ENCODE data around the gene PLCB2. TPM values are rescaled to one million over a fixed set of nuclear protein-coding genes. Genes with fewer than 3 reads are reported as not detected.

PLCB2 gene
- polyA plus RNA-seq, 1 donor from 2014 or later, result 7.4 TPM

DNA sequence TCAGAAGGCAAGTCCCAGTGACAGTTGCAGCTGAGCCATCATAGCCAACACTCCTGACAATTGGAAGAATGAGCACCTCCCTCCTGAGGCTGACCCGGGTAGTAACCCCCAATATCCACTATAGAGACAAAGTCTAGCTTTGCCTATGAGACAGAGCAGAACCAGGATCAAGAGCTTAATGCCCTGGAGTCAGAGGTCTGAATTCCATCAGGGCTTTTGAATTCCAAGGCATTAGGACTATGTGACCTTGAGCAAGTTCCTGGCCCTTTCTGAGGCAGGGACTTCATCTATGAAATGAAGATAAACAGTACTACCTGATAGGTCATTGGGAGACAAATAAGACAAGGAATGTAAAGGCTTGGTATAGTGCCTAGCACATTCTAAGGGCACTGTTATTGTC, 12.7 kb upstream of the PLCB2 start:
- no peak for TF ChIP-seq RAD21 (conservative IDR thresholded peaks at IDR 0.05)
- no peak for TF ChIP-seq EZH2 (IDR thresholded peaks at IDR 0.05; ENCODE audit: borderline replicate concordance, insufficient read depth, low read length, poor library complexity, severe bottlenecking)
- TF ChIP-seq SMC3 (conservative IDR thresholded peaks at IDR 0.05; ENCODE audit: poor library complexity), result no peak
- TF ChIP-seq, protein P1, sequence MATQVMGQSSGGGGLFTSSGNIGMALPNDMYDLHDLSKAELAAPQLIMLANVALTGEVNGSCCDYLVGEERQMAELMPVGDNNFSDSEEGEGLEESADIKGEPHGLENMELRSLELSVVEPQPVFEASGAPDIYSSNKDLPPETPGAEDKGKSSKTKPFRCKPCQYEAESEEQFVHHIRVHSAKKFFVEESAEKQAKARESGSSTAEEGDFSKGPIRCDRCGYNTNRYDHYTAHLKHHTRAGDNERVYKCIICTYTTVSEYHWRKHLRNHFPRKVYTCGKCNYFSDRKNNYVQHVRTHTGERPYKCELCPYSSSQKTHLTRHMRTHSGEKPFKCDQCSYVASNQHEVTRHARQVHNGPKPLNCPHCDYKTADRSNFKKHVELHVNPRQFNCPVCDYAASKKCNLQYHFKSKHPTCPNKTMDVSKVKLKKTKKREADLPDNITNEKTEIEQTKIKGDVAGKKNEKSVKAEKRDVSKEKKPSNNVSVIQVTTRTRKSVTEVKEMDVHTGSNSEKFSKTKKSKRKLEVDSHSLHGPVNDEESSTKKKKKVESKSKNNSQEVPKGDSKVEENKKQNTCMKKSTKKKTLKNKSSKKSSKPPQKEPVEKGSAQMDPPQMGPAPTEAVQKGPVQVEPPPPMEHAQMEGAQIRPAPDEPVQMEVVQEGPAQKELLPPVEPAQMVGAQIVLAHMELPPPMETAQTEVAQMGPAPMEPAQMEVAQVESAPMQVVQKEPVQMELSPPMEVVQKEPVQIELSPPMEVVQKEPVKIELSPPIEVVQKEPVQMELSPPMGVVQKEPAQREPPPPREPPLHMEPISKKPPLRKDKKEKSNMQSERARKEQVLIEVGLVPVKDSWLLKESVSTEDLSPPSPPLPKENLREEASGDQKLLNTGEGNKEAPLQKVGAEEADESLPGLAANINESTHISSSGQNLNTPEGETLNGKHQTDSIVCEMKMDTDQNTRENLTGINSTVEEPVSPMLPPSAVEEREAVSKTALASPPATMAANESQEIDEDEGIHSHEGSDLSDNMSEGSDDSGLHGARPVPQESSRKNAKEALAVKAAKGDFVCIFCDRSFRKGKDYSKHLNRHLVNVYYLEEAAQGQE (IDR thresholded peaks at IDR 0.05; ENCODE audit: borderline replicate concordance), result no peak
- TF ChIP-seq MXI1 (conservative IDR thresholded peaks at IDR 0.05; ENCODE audit: poor library complexity, severe bottlenecking), result no peak
- no peak for TF ChIP-seq TAF1 (IDR thresholded peaks at IDR 0.05; ENCODE audit: low read depth)
- TF ChIP-seq, protein P2, sequence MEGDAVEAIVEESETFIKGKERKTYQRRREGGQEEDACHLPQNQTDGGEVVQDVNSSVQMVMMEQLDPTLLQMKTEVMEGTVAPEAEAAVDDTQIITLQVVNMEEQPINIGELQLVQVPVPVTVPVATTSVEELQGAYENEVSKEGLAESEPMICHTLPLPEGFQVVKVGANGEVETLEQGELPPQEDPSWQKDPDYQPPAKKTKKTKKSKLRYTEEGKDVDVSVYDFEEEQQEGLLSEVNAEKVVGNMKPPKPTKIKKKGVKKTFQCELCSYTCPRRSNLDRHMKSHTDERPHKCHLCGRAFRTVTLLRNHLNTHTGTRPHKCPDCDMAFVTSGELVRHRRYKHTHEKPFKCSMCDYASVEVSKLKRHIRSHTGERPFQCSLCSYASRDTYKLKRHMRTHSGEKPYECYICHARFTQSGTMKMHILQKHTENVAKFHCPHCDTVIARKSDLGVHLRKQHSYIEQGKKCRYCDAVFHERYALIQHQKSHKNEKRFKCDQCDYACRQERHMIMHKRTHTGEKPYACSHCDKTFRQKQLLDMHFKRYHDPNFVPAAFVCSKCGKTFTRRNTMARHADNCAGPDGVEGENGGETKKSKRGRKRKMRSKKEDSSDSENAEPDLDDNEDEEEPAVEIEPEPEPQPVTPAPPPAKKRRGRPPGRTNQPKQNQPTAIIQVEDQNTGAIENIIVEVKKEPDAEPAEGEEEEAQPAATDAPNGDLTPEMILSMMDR (IDR thresholded peaks at IDR 0.05; ENCODE audit: poor library complexity, severe bottlenecking), result no peak
- no peak for TF ChIP-seq EP300 (conservative IDR thresholded peaks at IDR 0.05; ENCODE audit: poor library complexity, severe bottlenecking)
- no peak for TF ChIP-seq POLR2AphosphoS5 (IDR thresholded peaks at IDR 0.05)
- no peaks in the 10 kb centered on the region for H3K9me3 ChIP-seq (ENCODE audit: low read length)
- H3K27me3 ChIP-seq (ENCODE audit: insufficient read depth, low read depth, low read length), result no peaks in the 10 kb centered on the region
- H3F3A ChIP-seq (ENCODE audit: insufficient read depth, low read length, poor library complexity, severe bottlenecking), result no peaks in the 10 kb centered on the region
- no peaks in the 10 kb centered on the region for H3K9me2 ChIP-seq (ENCODE audit: insufficient read depth, low read length)
- no peak overlapping the region for H3K9ac ChIP-seq (ENCODE audit: low read length)
- peaks cover 6% of the 10 kb centered on the region for H3K79me2 ChIP-seq (replicated peaks; ENCODE audit: insufficient read depth, low read length)
- peak overlapping the region; percentile 21 for H3K27ac ChIP-seq (ENCODE audit: low read length)
- no peaks in the 10 kb centered on the region for H3K36me3 ChIP-seq (ENCODE audit: insufficient read depth, low read length)
- no peaks in the 10 kb centered on the region for H4K20me1 ChIP-seq (ENCODE audit: insufficient read depth)
- no peak overlapping the region for H3K4me2 ChIP-seq (ENCODE audit: low read length)
- H3K4me3 ChIP-seq (ENCODE audit: low read length), result no peak overlapping the region
- H2AFZ ChIP-seq (ENCODE audit: low read depth, low read length), result no peak overlapping the region

DNA sequence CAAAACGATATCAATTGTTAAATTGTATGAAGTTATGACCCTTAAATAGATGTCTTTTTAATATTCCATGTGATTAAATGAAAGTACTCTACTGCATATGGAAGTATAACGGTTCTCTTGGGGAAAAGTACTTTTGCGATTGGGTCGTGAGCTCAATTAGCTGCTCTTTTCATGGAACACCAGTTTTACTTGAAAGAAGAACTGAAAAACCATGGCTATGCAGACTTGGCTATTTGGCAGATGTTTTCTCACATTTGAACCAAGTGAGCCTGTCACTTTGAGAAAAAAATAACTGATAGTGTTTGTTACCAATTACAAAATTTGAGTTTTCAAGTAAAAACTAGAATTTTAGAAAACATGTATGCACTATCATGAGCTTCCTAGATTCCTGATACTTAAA, 9.8 kb upstream of the PLCB2 start:
- no peaks in the 10 kb centered on the region for H3K36me3 ChIP-seq (ENCODE audit: insufficient read depth, low read length)
- no peak overlapping the region for H3K4me3 ChIP-seq (ENCODE audit: low read length)
- no peak overlapping the region for H3K4me2 ChIP-seq (ENCODE audit: low read length)
- no peaks in the 10 kb centered on the region for H3K9me2 ChIP-seq (ENCODE audit: insufficient read depth, low read length)
- no peaks in the 10 kb centered on the region for H3K27me3 ChIP-seq (ENCODE audit: insufficient read depth, low read depth, low read length)
- H2AFZ ChIP-seq (ENCODE audit: low read depth, low read length), result no peak overlapping the region
- TF ChIP-seq RAD21 (conservative IDR thresholded peaks at IDR 0.05), result no peak
- TF ChIP-seq MXI1 (conservative IDR thresholded peaks at IDR 0.05; ENCODE audit: poor library complexity, severe bottlenecking), result no peak
- no peak for TF ChIP-seq EP300 (conservative IDR thresholded peaks at IDR 0.05; ENCODE audit: poor library complexity, severe bottlenecking)
- TF ChIP-seq EZH2 (IDR thresholded peaks at IDR 0.05; ENCODE audit: borderline replicate concordance, insufficient read depth, low read length, poor library complexity, severe bottlenecking), result no peak
- no peak for TF ChIP-seq SMC3 (conservative IDR thresholded peaks at IDR 0.05; ENCODE audit: poor library complexity)
- TF ChIP-seq POLR2AphosphoS5 (IDR thresholded peaks at IDR 0.05), result no peak
- TF ChIP-seq TAF1 (IDR thresholded peaks at IDR 0.05; ENCODE audit: low read depth), result no peak
- TF ChIP-seq, protein P1 (IDR thresholded peaks at IDR 0.05; ENCODE audit: borderline replicate concordance), result no peak
- TF ChIP-seq, protein P2 (IDR thresholded peaks at IDR 0.05; ENCODE audit: poor library complexity, severe bottlenecking), result no peak
- H3F3A ChIP-seq (ENCODE audit: insufficient read depth, low read length, poor library complexity, severe bottlenecking), result no peaks in the 10 kb centered on the region
- no peaks in the 10 kb centered on the region for H4K20me1 ChIP-seq (ENCODE audit: insufficient read depth)
- H3K9me3 ChIP-seq (ENCODE audit: low read length), result no peaks in the 10 kb centered on the region
- no peak overlapping the region for H3K27ac ChIP-seq (ENCODE audit: low read length)
- no peaks in the 10 kb centered on the region for H3K79me2 ChIP-seq (replicated peaks; ENCODE audit: insufficient read depth, low read length)
- no peak overlapping the region for H3K9ac ChIP-seq (ENCODE audit: low read length)
